Breast epithelium (tissue), 3 donors: ENCODE results near the gene LEO1.

Source experiments
- CTCF ChIP-seq, 3 donors: fragments of 450-650 bp; IDR thresholded peaks; one replicate each; pipeline ENCODE4 v1.5.1; 2016 to 2017; ENCODE audit warnings: antibody characterized with exemption in 3 of 3, mild to moderate bottlenecking in 3 of 3, moderate library complexity in 3 of 3
- POLR2A ChIP-seq: fragments of 450-650 bp; IDR thresholded peaks from one replicate; pipeline ENCODE4 v1.6.1; 2016; ENCODE audit warnings: antibody characterized with exemption, mild to moderate bottlenecking, moderate library complexity
- POLR2AphosphoS5 ChIP-seq, 3 donors: sonication (generic); formaldehyde crosslinking; IDR thresholded peaks; one replicate each; pipeline ENCODE4 v1.6.1; 2017; ENCODE audit warnings: antibody characterized with exemption in 3 of 3

GRCh38 chr15:51932161-51932560 is 39.4 kb downstream of the LEO1 start:
- TF ChIP-seq POLR2A: no peak
- no peak for TF ChIP-seq CTCF (IDR thresholded peaks at IDR 0.05)
- no peak for TF ChIP-seq POLR2AphosphoS5 (IDR thresholded peaks at IDR 0.05)
